Stimulated activated CD8-positive, alpha-beta memory T cell treated with anti-CD3 and anti-CD28 coated beads, Interleukin-4, amount 100 ng/mL, for 24 hours (primary cell): ENCODE data around the gene MAP4K2.
"Not testable (repeated sequence)": the region's sequence is repeated elsewhere in the genome, so short reads cannot be mapped to it uniquely, and the experiment has no call there.

Source experiments
- DNase-seq: peaks from one replicate; pipeline ENCODE4 v3.0.0-alpha.2; 2020; ENCODE audit warnings: low read depth

MAP4K2 gene

GRCh38 chr11:64803158-64803845 lies at the start of gene MAP4K2:
Gene MAP4K2 (minus strand): TSS chr11:64803214. CDS start chr11:64803149, 65 bp downstream.
- peak; percentile 76 for DNase-seq

- no peak for DNase-seq
Measured at GRCh38 chr11:64851831-64852351, 48.9 kb upstream of the MAP4K2 start.

GRCh38 chr11:64850979-64851567 lies 48.1 kb upstream of the MAP4K2 start:
- peak; percentile 48 for DNase-seq

- no peak for DNase-seq
Measured at GRCh38 chr11:64849598-64850356, 46.8 kb upstream of the MAP4K2 start.

- DNase-seq = no peak
Measured at GRCh38 chr11:64848826-64849597, 46.0 kb upstream of the MAP4K2 start.

GRCh38 chr11:64848214-64848825 lies 45.3 kb upstream of the MAP4K2 start:
- no peak for DNase-seq

GRCh38 chr11:64846998-64847666 lies 44.1 kb upstream of the MAP4K2 start:
- DNase-seq = peak; percentile 90

- not testable (repeated sequence) for DNase-seq
Measured at GRCh38 chr11:64845776-64846129, 42.7 kb upstream of the MAP4K2 start.

GRCh38 chr11:64845129-64845775 lies 42.2 kb upstream of the MAP4K2 start:
- no peak for DNase-seq

GRCh38 chr11:64844330-64845128 lies 41.5 kb upstream of the MAP4K2 start, which contains the start of gene CDC42BPG:
Gene CDC42BPG (minus strand): TSS chr11:64844653. CDS start chr11:64844569, 84 bp downstream.
- no peak for DNase-seq

- DNase-seq = no peak
Measured at GRCh38 chr11:64843686-64844329, 40.8 kb upstream of the MAP4K2 start.

GRCh38 chr11:64842851-64843685 lies 40.1 kb upstream of the MAP4K2 start:
- DNase-seq = no peak

GRCh38 chr11:64842366-64842759 lies 39.3 kb upstream of the MAP4K2 start:
- DNase-seq = no peak

GRCh38 chr11:64841592-64842365 lies 38.8 kb upstream of the MAP4K2 start:
- DNase-seq = no peak

- no peak for DNase-seq
Measured at GRCh38 chr11:64839887-64840782, 37.1 kb upstream of the MAP4K2 start.

- no peak for DNase-seq
Measured at GRCh38 chr11:64839335-64839734, 36.3 kb upstream of the MAP4K2 start.
